ENCODE results near the gene RPL39L. TPM values are rescaled to one million over a fixed set of nuclear protein-coding genes. Genes with fewer than 3 reads are reported as not detected.
"Not testable (repeated sequence)": the region's sequence is repeated elsewhere in the genome, so short reads cannot be mapped to it uniquely, and the experiment has no call there.

RPL39L gene
- total RNA-seq (2014; rRNA removed; shearing (Covaris generic)) = 44.2 and 62.6 TPM in 2 replicates

- peak; percentile 94 for DNase-seq (ENCODE audit: low read depth)
Measured at GRCh38 chr3:187139126-187139894, at the start of gene RPL39L. Gene RPL39L (minus strand): TSS chr3:187139496. CDS start chr3:187121300, 18,196 bp downstream.

GRCh38 chr3:187188931-187189330 lies 49.6 kb upstream of the RPL39L start:
- DNase-seq (ENCODE audit: low read depth) = no peak

- DNase-seq (ENCODE audit: low read depth) = peak; percentile 87
Measured at GRCh38 chr3:187186801-187187421, 47.6 kb upstream of the RPL39L start.

GRCh38 chr3:187186375-187186774 lies 47.1 kb upstream of the RPL39L start:
- DNase-seq (ENCODE audit: low read depth) = no peak

- no peak for DNase-seq (ENCODE audit: low read depth)
Measured at GRCh38 chr3:187185759-187186158, 46.5 kb upstream of the RPL39L start.

- no peak for DNase-seq (ENCODE audit: low read depth)
Measured at GRCh38 chr3:187183903-187184302, 44.6 kb upstream of the RPL39L start.

GRCh38 chr3:187183210-187183862 lies 44.0 kb upstream of the RPL39L start:
- no peak for DNase-seq (ENCODE audit: low read depth)

GRCh38 chr3:187181454-187182170 lies 42.3 kb upstream of the RPL39L start:
- DNase-seq (ENCODE audit: low read depth) = no peak

GRCh38 chr3:187172929-187173328 lies 33.6 kb upstream of the RPL39L start:
- no peak for DNase-seq (ENCODE audit: low read depth)

GRCh38 chr3:187170911-187171310 lies 31.6 kb upstream of the RPL39L start:
- not testable (repeated sequence) for DNase-seq (ENCODE audit: low read depth)

- no peak for DNase-seq (ENCODE audit: low read depth)
Measured at GRCh38 chr3:187169231-187169960, 30.1 kb upstream of the RPL39L start.

GRCh38 chr3:187167777-187168176 lies 28.5 kb upstream of the RPL39L start:
- no peak for DNase-seq (ENCODE audit: low read depth)

GRCh38 chr3:187166750-187167149 lies 27.5 kb upstream of the RPL39L start:
- no peak for DNase-seq (ENCODE audit: low read depth)

GRCh38 chr3:187165144-187165543 lies 25.8 kb upstream of the RPL39L start:
- peak; percentile 60 for DNase-seq (ENCODE audit: low read depth)

GRCh38 chr3:187162265-187162953 lies 23.1 kb upstream of the RPL39L start:
- DNase-seq (ENCODE audit: low read depth) = no peak

GRCh38 chr3:187161556-187161955 lies 22.3 kb upstream of the RPL39L start:
- DNase-seq (ENCODE audit: low read depth) = no peak

GRCh38 chr3:187150599-187150998 lies 11.3 kb upstream of the RPL39L start:
- no peak for DNase-seq (ENCODE audit: low read depth)

- DNase-seq (ENCODE audit: low read depth) = no peak
Measured at GRCh38 chr3:187150186-187150585, 10.9 kb upstream of the RPL39L start.

- DNase-seq (ENCODE audit: low read depth) = no peak
Measured at GRCh38 chr3:187146389-187146788, 7.1 kb upstream of the RPL39L start.

GRCh38 chr3:187145149-187145895 lies 6.0 kb upstream of the RPL39L start:
- no peak for DNase-seq (ENCODE audit: low read depth)

All from Daoy (cell line).